CD14-positive monocyte (primary cell): ENCODE measurements around the gene RELN. TPM values are rescaled to one million over a fixed set of nuclear protein-coding genes. Genes with fewer than 3 reads are reported as not detected.

ENCODE experiments used
- DNase-seq, 3 donors: peaks; one replicate each; pipeline ENCODE4 v3.0.0-alpha.2; 2011 to 2022
- H2AFZ ChIP-seq: 2 replicates; pipeline ENCODE4 v1.6.0; 2012; ENCODE audit warnings: mild to moderate bottlenecking, low read depth, low read length, inconsistent platforms; ENCODE audit not compliant: insufficient read depth, poor library complexity, severe bottlenecking
- H3K27ac ChIP-seq, 2 donors: 1 replicate in 1 of 2; 2 replicates in 1 of 2; pipeline ENCODE4 v1.5.1; 2012 to 2013; ENCODE audit warnings: low read length in 2 of 2, control low read depth in 1 of 2, inconsistent platforms in 1 of 2, low read depth in 1 of 2, mild to moderate bottlenecking in 1 of 2
- H3K27me3 ChIP-seq, 2 donors: one replicate each; pipeline versions ENCODE4 v1.6.0 to v1.6.1; 2011 to 2013; ENCODE audit warnings: low read length in 2 of 2; ENCODE audit not compliant: control insufficient read depth in 2 of 2, insufficient read depth in 2 of 2
- H3K36me3 ChIP-seq, 2 donors: replicated peaks in 1 of 2; 1 replicate in 1 of 2; 2 replicates in 1 of 2; pipeline versions ENCODE4 v1.5.1 to v1.6.1; 2012 to 2013; ENCODE audit warnings: low read length in 2 of 2, control low read depth in 1 of 2, inconsistent platforms in 1 of 2, mild to moderate bottlenecking in 1 of 2; ENCODE audit not compliant: insufficient read depth in 2 of 2, control insufficient read depth in 1 of 2
- H3K4me1 ChIP-seq, 2 donors: 1 replicate in 1 of 2; 2 replicates in 1 of 2; pipeline versions ENCODE4 v1.5.1 to v1.6.1; 2012 to 2013; ENCODE audit warnings: low read length in 2 of 2, control low read depth in 1 of 2, inconsistent platforms in 1 of 2, mild to moderate bottlenecking in 1 of 2, moderate library complexity in 1 of 2; ENCODE audit not compliant: insufficient read depth in 2 of 2, control insufficient read depth in 1 of 2
- H3K4me2 ChIP-seq: replicated peaks from 2 replicates; pipeline ENCODE3; 2012; ENCODE audit warnings: low read length, moderate library complexity, mild to moderate bottlenecking; ENCODE audit not compliant: poor library complexity, severe bottlenecking; ENCODE audit errors: extremely low read depth
- H3K4me3 ChIP-seq, 3 experiments: fragments of 200-600 bp in 1 of 3; sonication (generic) in 1 of 3; replicated peaks in 1 of 3; 1 replicate in 2 of 3; 2 replicates in 1 of 3; pipeline ENCODE4 v1.5.1; 2011 to 2013; ENCODE audit warnings: low read length in 3 of 3, mild to moderate bottlenecking in 3 of 3, control low read depth in 2 of 3, low read depth in 2 of 3, inconsistent platforms in 1 of 3, moderate library complexity in 1 of 3
- H3K79me2 ChIP-seq: 2 replicates; pipeline ENCODE4 v1.6.0; 2012; ENCODE audit warnings: mild to moderate bottlenecking, control low read depth, inconsistent platforms, low read length, moderate library complexity; ENCODE audit not compliant: insufficient read depth
- H3K9ac ChIP-seq: 2 replicates; pipeline ENCODE4 v1.6.0; 2017; ENCODE audit warnings: low read length, mild to moderate bottlenecking; ENCODE audit not compliant: insufficient read depth, poor library complexity, severe bottlenecking
- H3K9me3 ChIP-seq, 2 donors: replicated peaks in 1 of 2; 1 replicate in 1 of 2; 2 replicates in 1 of 2; pipeline versions ENCODE4 v1.5.1 to v1.6.1; 2012 to 2013; ENCODE audit warnings: low read length in 2 of 2, control low read depth in 1 of 2; ENCODE audit not compliant: control insufficient read depth in 1 of 2, insufficient read depth in 1 of 2
- H4K20me1 ChIP-seq: 2 replicates; pipeline ENCODE4 v1.6.0; 2012; ENCODE audit warnings: mild to moderate bottlenecking, low read length, control low read depth, moderate library complexity; ENCODE audit not compliant: insufficient read depth
- H3K27ac Mint-ChIP-seq, 7 donors: one replicate each; pipeline ENCODE4 v1.8.0; 2020; ENCODE audit warnings: mild to moderate bottlenecking in 7 of 7, mixed read lengths in 7 of 7, moderate library complexity in 6 of 7, inconsistent platforms in 2 of 7
- H3K27me3 Mint-ChIP-seq, 3 donors: one replicate each; pipeline ENCODE4 v1.8.0; 2021 to 2022; ENCODE audit warnings: low read depth in 3 of 3, mild to moderate bottlenecking in 3 of 3, mixed read lengths in 3 of 3, moderate library complexity in 3 of 3, inconsistent platforms in 1 of 3
- H3K36me3 Mint-ChIP-seq, 2 donors: one replicate each; pipeline ENCODE4 v1.8.0; 2020; ENCODE audit warnings: mixed read lengths in 2 of 2, inconsistent platforms in 1 of 2, mild to moderate bottlenecking in 1 of 2
- H3K4me1 Mint-ChIP-seq: one replicate; pipeline ENCODE4 v1.8.0; 2020; ENCODE audit warnings: mild to moderate bottlenecking, mixed read lengths
- H3K4me3 Mint-ChIP-seq, 2 donors: one replicate each; pipeline ENCODE4 v1.8.0; 2020; ENCODE audit warnings: mild to moderate bottlenecking in 2 of 2, mixed read lengths in 2 of 2, moderate library complexity in 1 of 2
- H3K9me3 Mint-ChIP-seq, 7 donors: one replicate each; pipeline ENCODE4 v1.8.0; 2020 to 2022; ENCODE audit warnings: mixed read lengths in 7 of 7, mild to moderate bottlenecking in 6 of 7, moderate library complexity in 6 of 7, inconsistent platforms in 2 of 7
- CTCF ChIP-seq: fragments of 200-600 bp; IDR thresholded peaks from one replicate; pipeline ENCODE4 v1.8.0; 2022; ENCODE audit warnings: antibody characterized with exemption, mild to moderate bottlenecking
- WGBS: methylation state at CpG from one replicate; pipeline ENCODE4 v1.1.5; 2013; ENCODE audit warnings: missing lambda C conversion rate; ENCODE audit not compliant: insufficient coverage; 5-methylcytosine and 5-hydroxymethylcytosine counted together
- intact Hi-C, 2 donors: fragments of 100-400 bp; cut with micrococcal nuclease; formaldehyde crosslinking; loops; one replicate each; pipeline versions ENCODE4 v1.15.0 to v1.15.1; 2023
- polyA plus RNA-seq, 3 donors: library from polyadenylated mRNA; depleted of rRNA in 1 of 3; unstranded in 2 of 3; stranded (reverse) in 1 of 3; fragments of 300-500 nt in 2 of 3; fragments of >200 nt in 1 of 3; fragmentation: Illumina TruSeq in 2 of 3; gene quantifications; 1 replicate in 2 of 3; 2 replicates in 1 of 3; pipeline ENCODE4 v1.2.3, GENCODE V29; 2012 to 2021

RELN gene
- polyA plus RNA-seq, 3 donors, result not detected

- no peak overlapping the region for H3K9ac ChIP-seq
- H3K9me3 ChIP-seq, result no peaks in the 10 kb centered on the region
- Mint-ChIP-seq H3K36me3 (no peaks in the 10 kb centered on the region), H3K9me3 (peaks cover 2 to 10% (median 4%) of the 10 kb centered on the region in 7 donors), H3K27ac (no peak overlapping the region), H3K4me3 (no peak overlapping the region), H3K4me1 (no peaks in the 10 kb centered on the region), H3K27me3 (peaks cover 0 to 2% (median 0%) of the 10 kb centered on the region in 3 donors)
- no peaks in the 10 kb centered on the region for H3K79me2 ChIP-seq
- no peak overlapping the region for H3K4me2 ChIP-seq
- H4K20me1 ChIP-seq, result no peaks in the 10 kb centered on the region
- intact Hi-C loops, result no loop called here
- no peaks in the 10 kb centered on the region for H3K27me3 ChIP-seq
- no peak for TF ChIP-seq CTCF
- no peak overlapping the region for H2AFZ ChIP-seq
- no peak overlapping the region for H3K4me3 ChIP-seq
- no peaks in the 10 kb centered on the region for H3K4me1 ChIP-seq
- DNase-seq, result no peak
- no peaks in the 10 kb centered on the region for H3K36me3 ChIP-seq
- no peak overlapping the region for H3K27ac ChIP-seq
- WGBS, result 80% methylated on average over 1 of the region's 3 CpGs
These were observed 109.4 kb downstream of the RELN start for GRCh38 chr7:103879928-103880600.

GRCh38 chr7:103879411-103879810 lies 110.0 kb downstream of the RELN start:
- Mint-ChIP-seq H3K36me3 (no peaks in the 10 kb centered on the region), H3K4me3 (no peak overlapping the region), H3K9me3 (peaks cover 0 to 9% (median 4%) of the 10 kb centered on the region in 7 donors), H3K4me1 (no peaks in the 10 kb centered on the region), H3K27me3 (peaks cover 0 to 2% (median 0%) of the 10 kb centered on the region in 3 donors), H3K27ac (no peak overlapping the region)
- no CpG with 5 or more reads among the region's 1 CpG for WGBS
- no peaks in the 10 kb centered on the region for H3K9me3 ChIP-seq
- H3K9ac ChIP-seq, result no peak overlapping the region
- DNase-seq, result no peak
- no peaks in the 10 kb centered on the region for H3K4me1 ChIP-seq
- H3K27ac ChIP-seq, result no peak overlapping the region
- intact Hi-C loops, result no loop called here
- H3K4me2 ChIP-seq, result no peak overlapping the region
- no peaks in the 10 kb centered on the region for H4K20me1 ChIP-seq
- H3K36me3 ChIP-seq, result no peaks in the 10 kb centered on the region
- no peak overlapping the region for H2AFZ ChIP-seq
- no peak overlapping the region for H3K4me3 ChIP-seq
- no peak for TF ChIP-seq CTCF
- no peaks in the 10 kb centered on the region for H3K79me2 ChIP-seq
- no peaks in the 10 kb centered on the region for H3K27me3 ChIP-seq
